ENCODE measurements around the gene RILPL2. TPM values are rescaled to one million over a fixed set of nuclear protein-coding genes. Genes with fewer than 3 reads are reported as not detected.

The RILPL2 gene
- total RNA-seq, 6 experiments from 2014 or later = 1.6 to 2.7 (median 1.8) TPM

GRCh38 chr12:123404581-123404980, 31.9 kb downstream of the RILPL2 start:
- H3K36me3 ChIP-seq = peaks cover 0 to 62% (median 25%) of the 10 kb centered on the region in 4 donors
- no peaks in the 10 kb centered on the region for H3K27me3 ChIP-seq
- no peak overlapping the region for H3K4me3 ChIP-seq
- H3K4me1 ChIP-seq = no peaks in the 10 kb centered on the region
- no peak for DNase-seq
- ATAC-seq = no peak
- H3K27ac ChIP-seq = no peak overlapping the region
- intact Hi-C loops (cut with DNase I) = no loop called here
- H3K9me3 ChIP-seq = no peaks in the 10 kb centered on the region
- 89% methylated on average over 3 of the region's 9 CpGs for WGBS (ENCODE audit: insufficient coverage, low coverage, low lambda C conversion rate, missing lambda C conversion rate)
- TF ChIP-seq CTCF (IDR thresholded peaks at IDR 0.05) (no peak), POLR2A (IDR thresholded peaks at IDR 0.05) (no peak)

DNA sequence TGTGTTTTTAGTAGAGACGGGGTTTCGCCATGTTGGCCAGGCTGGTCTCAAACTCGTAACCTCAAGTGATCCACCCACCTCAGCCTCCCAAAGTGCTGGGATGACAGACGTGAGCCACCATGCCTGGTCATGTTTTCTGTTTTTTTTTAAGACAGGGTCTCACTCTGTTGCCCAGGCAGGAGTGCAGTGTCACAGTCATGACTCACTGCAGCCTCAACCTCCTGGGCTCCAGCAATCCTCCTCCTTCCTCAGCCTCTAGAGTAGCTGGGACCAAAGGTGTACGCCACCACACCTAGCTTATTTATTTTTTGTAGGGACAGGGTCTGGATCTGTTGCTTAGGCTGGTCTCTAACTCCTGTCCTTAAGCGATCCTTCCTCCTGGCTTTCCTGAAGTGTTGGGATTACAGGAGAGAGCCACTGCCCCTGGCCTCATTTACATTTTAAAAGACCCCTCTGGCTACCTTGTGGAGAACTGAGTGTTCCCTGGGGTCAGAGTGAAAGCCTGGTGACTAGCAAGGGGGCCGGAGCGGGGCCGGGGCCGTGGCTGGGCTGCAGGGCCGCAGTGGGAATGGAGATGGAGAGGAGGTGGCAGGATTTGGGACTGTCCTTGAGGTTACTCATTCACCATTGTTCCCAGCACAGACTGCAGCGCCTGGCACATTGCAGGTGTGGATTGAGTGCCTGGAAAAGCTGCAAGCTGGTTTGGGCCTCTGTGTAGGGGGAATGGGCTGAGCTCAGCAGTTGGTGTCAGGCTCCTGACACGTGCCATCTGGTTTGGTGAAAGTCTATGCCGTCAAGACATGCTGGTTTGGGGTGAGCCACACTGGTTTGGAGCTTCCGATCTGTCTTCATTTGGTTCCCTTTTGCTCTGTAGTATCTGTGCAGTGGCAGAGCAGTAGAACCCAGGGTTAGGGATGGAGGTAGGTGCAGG, 34.5 kb downstream of the RILPL2 start:
- intact Hi-C loops (cut with DNase I) = no loop called here
- TF ChIP-seq POLR2A (IDR thresholded peaks at IDR 0.05) (no peak), CTCF (IDR thresholded peaks at IDR 0.05) (no peak)
- no peak overlapping the region for H3K4me3 ChIP-seq
- H3K27me3 ChIP-seq = no peaks in the 10 kb centered on the region
- no peak overlapping the region for H3K27ac ChIP-seq
- peaks cover 2 to 60% (median 28%) of the 10 kb centered on the region in 4 donors for H3K36me3 ChIP-seq
- WGBS (ENCODE audit: insufficient coverage, low coverage, low lambda C conversion rate, missing lambda C conversion rate) = 72% methylated on average over 9 of the region's 15 CpGs
- no peaks in the 10 kb centered on the region for H3K9me3 ChIP-seq
- no peak for ATAC-seq
- peaks cover 0 to 13% (median 3%) of the 10 kb centered on the region in 4 donors for H3K4me1 ChIP-seq
- DNase-seq = no peak

- intact Hi-C loops (cut with DNase I) = no loop called here
- no peak for ATAC-seq
- peaks cover 0 to 13% (median 3%) of the 10 kb centered on the region in 4 donors for H3K4me1 ChIP-seq
- no peak overlapping the region for H3K4me3 ChIP-seq
- no peaks in the 10 kb centered on the region for H3K27me3 ChIP-seq
- no CpG with 5 or more reads among the region's 6 CpGs for WGBS (ENCODE audit: insufficient coverage, low coverage, low lambda C conversion rate, missing lambda C conversion rate)
- DNase-seq = no peak
- TF ChIP-seq POLR2A (IDR thresholded peaks at IDR 0.05) (no peak), CTCF (IDR thresholded peaks at IDR 0.05) (no peak)
- peaks cover 7 to 60% (median 28%) of the 10 kb centered on the region in 4 donors for H3K36me3 ChIP-seq
- no peaks in the 10 kb centered on the region for H3K9me3 ChIP-seq
- H3K27ac ChIP-seq = peak overlapping the region in 1 of 3 donors; percentile 21
Measured at GRCh38 chr12:123399255-123399617, 37.2 kb downstream of the RILPL2 start.

DNA sequence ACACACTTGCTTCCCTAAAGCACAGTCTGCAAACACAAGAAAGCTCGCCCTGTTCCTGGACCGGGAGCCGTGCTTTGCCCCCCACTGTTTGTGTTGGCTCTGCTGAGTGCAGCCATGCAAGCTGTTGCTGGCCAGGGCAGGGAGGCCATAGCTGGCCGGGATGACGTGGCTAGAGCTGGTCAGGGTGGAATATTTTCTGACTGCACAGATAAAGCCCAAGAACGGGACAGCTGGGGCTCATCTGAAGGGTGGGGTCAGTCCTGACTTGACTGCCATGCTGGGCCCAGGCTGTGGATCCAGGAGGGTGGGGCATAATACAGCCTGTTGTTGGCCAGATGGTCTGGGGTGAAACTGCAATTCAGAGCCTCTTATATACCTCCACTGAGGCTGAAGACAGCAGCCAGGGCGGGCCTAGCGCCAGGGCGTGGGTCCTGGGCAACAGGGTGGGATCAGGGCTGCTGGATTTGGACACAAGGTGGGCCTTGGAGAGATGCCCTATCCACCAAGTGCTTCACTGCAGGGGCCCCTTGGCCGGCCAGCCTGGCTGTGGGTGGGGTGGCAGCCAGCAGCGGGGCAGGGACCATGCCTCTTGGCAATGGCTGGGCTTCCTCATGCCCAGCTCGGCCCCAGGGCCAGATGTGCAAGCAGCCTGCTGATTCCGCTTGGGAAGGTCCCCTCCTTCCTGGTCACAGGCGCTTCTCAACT, 37.8 kb downstream of the RILPL2 start:
- ATAC-seq (peak; percentile 85 to 96 (median 91)), DNase-seq (peak; percentile 46 to 82 (median 76))
- H3K9me3 ChIP-seq = no peaks in the 10 kb centered on the region
- H3K4me3 ChIP-seq = no peak overlapping the region
- peaks cover 7 to 59% (median 23%) of the 10 kb centered on the region in 4 donors for H3K36me3 ChIP-seq
- peak overlapping the region in 1 of 3 donors; percentile 21 for H3K27ac ChIP-seq
- H3K4me1 ChIP-seq = peaks cover 0 to 13% (median 3%) of the 10 kb centered on the region in 4 donors
- intact Hi-C loops (cut with DNase I) = no loop called here
- H3K27me3 ChIP-seq = no peaks in the 10 kb centered on the region
- WGBS (ENCODE audit: insufficient coverage, low coverage, low lambda C conversion rate, missing lambda C conversion rate) = 78% methylated on average over 4 of the region's 14 CpGs
- TF ChIP-seq POLR2A (IDR thresholded peaks at IDR 0.05) (no peak), CTCF (IDR thresholded peaks at IDR 0.05) (no peak)
